ENCODE data around the gene CCDC138.

CCDC138 gene

DNA sequence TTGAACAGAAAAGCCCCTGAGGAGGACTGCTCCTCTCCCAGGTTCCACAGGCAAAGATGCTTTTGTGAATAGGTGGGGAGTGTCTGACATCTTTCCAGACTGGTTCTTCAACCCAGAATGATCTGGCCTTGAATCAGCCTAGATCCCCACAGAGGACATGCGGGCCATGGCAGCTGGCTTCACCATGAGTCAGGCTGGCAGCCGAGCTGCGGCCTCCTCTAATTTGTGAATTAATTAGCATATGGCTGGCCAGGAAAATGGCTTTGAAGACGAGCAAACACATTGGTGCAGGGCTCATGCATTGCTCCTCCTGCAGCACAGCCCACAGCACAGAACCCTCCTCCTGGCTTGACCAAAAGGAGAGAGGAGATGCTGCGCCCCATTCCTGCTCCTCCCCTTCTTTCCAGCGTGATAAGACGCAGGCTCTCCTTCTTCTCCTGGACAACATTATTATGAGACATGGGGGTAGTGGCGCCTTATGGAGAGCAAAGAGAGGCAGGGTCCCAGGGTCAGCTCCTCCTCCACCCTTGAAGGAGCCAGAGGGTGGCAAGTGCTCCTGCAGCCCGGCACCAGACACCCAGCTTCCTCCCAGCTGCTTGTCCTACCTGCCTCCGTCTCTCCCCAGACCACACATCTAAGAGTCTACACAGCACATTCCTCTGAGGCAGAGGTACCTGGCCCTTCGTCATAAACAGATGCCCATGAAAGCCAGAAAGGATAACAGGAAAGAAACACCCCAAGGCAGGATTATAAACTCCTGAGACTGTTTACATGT is 135.8 kb downstream of the CCDC138 start:
- WGBS, result 59% methylated on average over 7 of the region's 11 CpGs
- H3K79me1 ChIP-seq (replicated peaks; ENCODE audit: low read length, poor library complexity, severe bottlenecking), result no peaks in the 10 kb centered on the region
- no peak overlapping the region for H3K4me2 ChIP-seq (ENCODE audit: low read length, poor library complexity, severe bottlenecking)
- no peak overlapping the region for H2AK5ac ChIP-seq (ENCODE audit: low read length, severe bottlenecking)
- no peak overlapping the region for H2BK12ac ChIP-seq (ENCODE audit: low read length in 2 of 2)
- H3K18ac ChIP-seq (ENCODE audit: low read depth in 1 of 2, low read length in 2 of 2), result no peak overlapping the region
- H2BK15ac ChIP-seq (ENCODE audit: low read depth, poor library complexity, severe bottlenecking), result no peak overlapping the region
- no peak overlapping the region for H4K8ac ChIP-seq (ENCODE audit: low read length)
- H3K4me1 ChIP-seq (ENCODE audit: control insufficient read depth, insufficient read depth, low read depth, low read length), result no peaks in the 10 kb centered on the region
- no peak overlapping the region for H3K27ac ChIP-seq (ENCODE audit: low read length, poor library complexity, severe bottlenecking)
- no peak overlapping the region for H3K4ac ChIP-seq (ENCODE audit: low read depth in 1 of 2, low read length in 2 of 2)
- no peak overlapping the region for H4K91ac ChIP-seq (ENCODE audit: low read length)
- no peak overlapping the region for H3K14ac ChIP-seq (ENCODE audit: low read length in 2 of 2)
- DNase-seq, result no peak
- H3K27me3 ChIP-seq (ENCODE audit: control insufficient read depth in 1 of 2, insufficient read depth in 1 of 2, low read length in 2 of 2), result peaks cover 75% of the 10 kb centered on the region in 2 experiments
- H3K9ac ChIP-seq (ENCODE audit: low read length), result no peak overlapping the region
- no peak overlapping the region for H3K23ac ChIP-seq (ENCODE audit: low read length in 2 of 2)
- no peaks in the 10 kb centered on the region for H3K9me3 ChIP-seq (ENCODE audit: control insufficient read depth, low read length)
- no peak overlapping the region for H2AFZ ChIP-seq (ENCODE audit: low read depth, low read length)
- no peaks in the 10 kb centered on the region for H3K36me3 ChIP-seq (ENCODE audit: control insufficient read depth in 1 of 2, insufficient read depth in 2 of 2, low read depth in 1 of 2, low read length in 2 of 2)
- H2BK120ac ChIP-seq (ENCODE audit: low read depth, low read length), result no peak overlapping the region
- no peak overlapping the region for H3K4me3 ChIP-seq (ENCODE audit: insufficient read depth in 1 of 2, low read depth in 1 of 2, low read length in 2 of 2)
- no peak overlapping the region for H2BK5ac ChIP-seq (ENCODE audit: low read depth, low read length, poor library complexity, severe bottlenecking)

DNA sequence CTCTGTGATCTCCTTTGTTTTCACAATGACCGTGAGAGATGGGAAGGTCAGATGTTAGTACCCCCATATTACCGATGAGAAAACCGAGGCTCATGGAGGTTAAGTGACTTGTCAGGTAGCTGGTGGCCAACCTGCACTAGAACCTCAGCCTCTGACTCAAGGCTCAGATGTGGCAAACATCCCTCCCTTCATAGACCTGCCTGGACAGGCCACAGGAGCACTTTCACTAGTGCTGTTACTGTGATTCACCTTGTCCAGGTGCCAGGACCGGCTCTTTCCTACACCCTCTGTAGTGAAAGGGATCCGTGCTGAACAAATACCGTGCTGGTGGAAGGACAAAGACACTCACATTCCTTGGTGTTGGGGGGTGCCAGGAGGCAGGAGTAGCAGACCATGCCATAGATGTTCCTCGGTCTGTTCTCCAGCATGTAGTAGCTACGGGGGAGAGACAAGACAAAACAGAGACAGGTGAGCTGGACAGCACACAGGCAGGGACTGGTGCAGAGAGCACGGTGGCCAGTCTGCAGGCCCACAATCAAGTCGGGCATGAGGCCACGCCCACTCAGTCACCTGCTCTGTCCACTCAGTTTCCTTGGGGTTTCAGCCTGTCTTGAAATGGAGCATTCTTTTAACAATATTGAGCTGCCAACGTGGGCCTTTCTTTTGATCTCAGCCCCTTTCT is 136.6 kb downstream of the CCDC138 start:
- H3K4me3 ChIP-seq (ENCODE audit: insufficient read depth in 1 of 2, low read depth in 1 of 2, low read length in 2 of 2), result no peak overlapping the region
- H3K79me1 ChIP-seq (replicated peaks; ENCODE audit: low read length, poor library complexity, severe bottlenecking), result no peaks in the 10 kb centered on the region
- H3K27me3 ChIP-seq (ENCODE audit: control insufficient read depth in 1 of 2, insufficient read depth in 1 of 2, low read length in 2 of 2), result peaks cover 74 to 79% of the 10 kb centered on the region in 2 experiments
- no peak overlapping the region for H4K8ac ChIP-seq (ENCODE audit: low read length)
- no peak overlapping the region for H2AFZ ChIP-seq (ENCODE audit: low read depth, low read length)
- H3K9ac ChIP-seq (ENCODE audit: low read length), result no peak overlapping the region
- no peak for DNase-seq
- H3K18ac ChIP-seq (ENCODE audit: low read depth in 1 of 2, low read length in 2 of 2), result no peak overlapping the region
- WGBS, result 85% methylated on average over 12 of the region's 12 CpGs
- H4K91ac ChIP-seq (ENCODE audit: low read length), result no peak overlapping the region
- H2AK5ac ChIP-seq (ENCODE audit: low read length, severe bottlenecking), result no peak overlapping the region
- no peak overlapping the region for H3K4me2 ChIP-seq (ENCODE audit: low read length, poor library complexity, severe bottlenecking)
- no peaks in the 10 kb centered on the region for H3K9me3 ChIP-seq (ENCODE audit: control insufficient read depth, low read length)
- H3K4me1 ChIP-seq (ENCODE audit: control insufficient read depth, insufficient read depth, low read depth, low read length), result no peaks in the 10 kb centered on the region
- H3K36me3 ChIP-seq (ENCODE audit: control insufficient read depth in 1 of 2, insufficient read depth in 2 of 2, low read depth in 1 of 2, low read length in 2 of 2), result no peaks in the 10 kb centered on the region
- H2BK5ac ChIP-seq (ENCODE audit: low read depth, low read length, poor library complexity, severe bottlenecking), result no peak overlapping the region
- no peak overlapping the region for H2BK120ac ChIP-seq (ENCODE audit: low read depth, low read length)
- H2BK12ac ChIP-seq (ENCODE audit: low read length in 2 of 2), result no peak overlapping the region
- no peak overlapping the region for H2BK15ac ChIP-seq (ENCODE audit: low read depth, poor library complexity, severe bottlenecking)
- no peak overlapping the region for H3K14ac ChIP-seq (ENCODE audit: low read length in 2 of 2)
- H3K27ac ChIP-seq (ENCODE audit: low read length, poor library complexity, severe bottlenecking), result no peak overlapping the region
- H3K4ac ChIP-seq (ENCODE audit: low read depth in 1 of 2, low read length in 2 of 2), result no peak overlapping the region
- H3K23ac ChIP-seq (ENCODE audit: low read length in 2 of 2), result no peak overlapping the region

DNA sequence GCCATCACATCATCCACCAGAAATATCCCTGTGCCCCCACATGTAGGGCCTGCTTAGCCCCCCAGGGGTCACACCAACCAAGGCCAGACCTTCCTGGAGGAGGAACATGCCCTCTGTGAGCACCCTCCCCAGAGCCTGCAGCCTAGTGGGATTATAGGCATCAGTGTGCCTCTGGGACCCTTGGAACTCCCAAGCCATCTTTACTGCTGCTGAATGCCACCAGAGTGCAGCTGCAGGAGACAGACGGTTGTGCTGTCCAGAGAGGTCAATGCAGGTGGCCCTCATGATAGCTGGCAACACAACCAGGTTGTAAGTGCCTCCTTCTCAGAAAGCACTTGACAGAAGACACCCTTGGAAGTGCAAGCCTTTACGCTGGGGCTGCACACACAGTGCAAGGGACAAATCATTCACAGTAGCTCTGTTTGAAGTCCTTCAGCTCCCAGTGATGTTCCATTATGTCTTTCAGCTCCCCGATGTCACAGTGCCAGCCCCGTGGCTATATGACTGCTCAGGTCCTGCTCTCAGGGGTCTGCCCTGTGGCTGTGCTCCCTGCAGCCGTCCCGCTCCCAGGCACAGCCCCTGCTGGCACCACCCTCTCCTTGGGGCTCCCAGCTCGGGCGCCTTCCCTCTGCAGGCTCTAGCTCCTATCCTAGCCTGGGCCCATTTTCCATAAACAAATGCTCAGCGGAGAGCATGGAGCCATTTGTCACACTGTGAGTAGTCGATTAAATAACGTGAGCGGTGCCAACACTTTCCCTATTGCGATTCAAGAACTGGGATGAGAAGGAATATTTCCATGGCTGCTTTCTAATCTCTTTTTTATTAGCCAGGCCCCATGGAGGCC is 137.4 kb downstream of the CCDC138 start:
- H3K4me3 ChIP-seq (ENCODE audit: insufficient read depth in 1 of 2, low read depth in 1 of 2, low read length in 2 of 2), result no peak overlapping the region
- no peak overlapping the region for H2BK120ac ChIP-seq (ENCODE audit: low read depth, low read length)
- H3K14ac ChIP-seq (ENCODE audit: low read length in 2 of 2), result no peak overlapping the region
- H3K4me1 ChIP-seq (ENCODE audit: control insufficient read depth, insufficient read depth, low read depth, low read length), result peaks cover 2% of the 10 kb centered on the region
- no peak overlapping the region for H3K23ac ChIP-seq (ENCODE audit: low read length in 2 of 2)
- 86% methylated on average over 13 of the region's 13 CpGs for WGBS
- H4K8ac ChIP-seq (ENCODE audit: low read length), result no peak overlapping the region
- H4K91ac ChIP-seq (ENCODE audit: low read length), result no peak overlapping the region
- H2BK12ac ChIP-seq (ENCODE audit: low read length in 2 of 2), result no peak overlapping the region
- H3K9me3 ChIP-seq (ENCODE audit: control insufficient read depth, low read length), result no peaks in the 10 kb centered on the region
- H3K4me2 ChIP-seq (ENCODE audit: low read length, poor library complexity, severe bottlenecking), result no peak overlapping the region
- no peak overlapping the region for H2BK5ac ChIP-seq (ENCODE audit: low read depth, low read length, poor library complexity, severe bottlenecking)
- H3K18ac ChIP-seq (ENCODE audit: low read depth in 1 of 2, low read length in 2 of 2), result no peak overlapping the region
- no peak for DNase-seq
- H2AK5ac ChIP-seq (ENCODE audit: low read length, severe bottlenecking), result no peak overlapping the region
- no peak overlapping the region for H3K4ac ChIP-seq (ENCODE audit: low read depth in 1 of 2, low read length in 2 of 2)
- H3K9ac ChIP-seq (ENCODE audit: low read length), result no peak overlapping the region
- H3K79me1 ChIP-seq (replicated peaks; ENCODE audit: low read length, poor library complexity, severe bottlenecking), result no peaks in the 10 kb centered on the region
- no peaks in the 10 kb centered on the region for H3K36me3 ChIP-seq (ENCODE audit: control insufficient read depth in 1 of 2, insufficient read depth in 2 of 2, low read depth in 1 of 2, low read length in 2 of 2)
- H2AFZ ChIP-seq (ENCODE audit: low read depth, low read length), result no peak overlapping the region
- peaks cover 66 to 71% of the 10 kb centered on the region in 2 experiments for H3K27me3 ChIP-seq (ENCODE audit: control insufficient read depth in 1 of 2, insufficient read depth in 1 of 2, low read length in 2 of 2)
- H3K27ac ChIP-seq (ENCODE audit: low read length, poor library complexity, severe bottlenecking), result no peak overlapping the region
- H2BK15ac ChIP-seq (ENCODE audit: low read depth, poor library complexity, severe bottlenecking), result no peak overlapping the region
